ENCODE results near the gene DCLK2. TPM values are rescaled to one million over a fixed set of nuclear protein-coding genes. Genes with fewer than 3 reads are reported as not detected.

Gene DCLK2
- total and polyA plus RNA-seq, 9 donors, result 4.4 to 9.8 (median 7.2) TPM

DNA sequence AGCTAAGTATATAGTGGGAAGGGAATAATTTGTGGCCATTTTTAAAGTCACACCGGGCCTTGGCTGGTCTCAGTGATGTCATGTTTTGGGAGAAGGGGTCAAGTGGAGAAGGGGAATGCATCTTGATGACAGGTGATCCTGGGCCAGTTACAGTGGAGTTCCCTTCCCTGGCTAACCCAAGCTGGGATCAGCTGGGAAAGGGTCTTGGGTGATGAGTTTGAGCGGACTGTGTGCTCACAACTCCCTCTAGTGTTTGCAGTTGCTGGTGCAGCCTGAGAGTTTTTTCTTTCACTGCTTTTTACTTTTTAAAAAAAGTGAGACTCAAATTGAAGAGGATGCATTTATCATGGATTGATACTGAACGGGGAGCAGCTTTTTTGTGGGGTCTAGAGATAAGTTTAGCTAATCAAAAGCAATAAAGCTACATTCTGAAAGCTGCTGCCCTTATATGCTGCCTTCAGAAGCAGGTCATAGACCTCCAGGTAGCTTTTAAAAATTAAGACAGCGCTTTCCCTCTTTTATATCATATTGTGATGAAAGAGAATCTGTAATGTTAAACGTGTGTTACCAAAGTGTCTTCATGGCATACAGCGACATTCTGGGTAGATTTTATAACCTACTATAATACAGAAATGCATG is 164.7 kb downstream of the DCLK2 start:
- TF ChIP-seq, protein P1, sequence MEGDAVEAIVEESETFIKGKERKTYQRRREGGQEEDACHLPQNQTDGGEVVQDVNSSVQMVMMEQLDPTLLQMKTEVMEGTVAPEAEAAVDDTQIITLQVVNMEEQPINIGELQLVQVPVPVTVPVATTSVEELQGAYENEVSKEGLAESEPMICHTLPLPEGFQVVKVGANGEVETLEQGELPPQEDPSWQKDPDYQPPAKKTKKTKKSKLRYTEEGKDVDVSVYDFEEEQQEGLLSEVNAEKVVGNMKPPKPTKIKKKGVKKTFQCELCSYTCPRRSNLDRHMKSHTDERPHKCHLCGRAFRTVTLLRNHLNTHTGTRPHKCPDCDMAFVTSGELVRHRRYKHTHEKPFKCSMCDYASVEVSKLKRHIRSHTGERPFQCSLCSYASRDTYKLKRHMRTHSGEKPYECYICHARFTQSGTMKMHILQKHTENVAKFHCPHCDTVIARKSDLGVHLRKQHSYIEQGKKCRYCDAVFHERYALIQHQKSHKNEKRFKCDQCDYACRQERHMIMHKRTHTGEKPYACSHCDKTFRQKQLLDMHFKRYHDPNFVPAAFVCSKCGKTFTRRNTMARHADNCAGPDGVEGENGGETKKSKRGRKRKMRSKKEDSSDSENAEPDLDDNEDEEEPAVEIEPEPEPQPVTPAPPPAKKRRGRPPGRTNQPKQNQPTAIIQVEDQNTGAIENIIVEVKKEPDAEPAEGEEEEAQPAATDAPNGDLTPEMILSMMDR (IDR thresholded peaks at IDR 0.05), result peak; percentile 58 to 69 (median 62)
- TF ChIP-seq POLR2A (IDR thresholded peaks at IDR 0.05), result no peak
- H3K27me3 ChIP-seq, result no peaks in the 10 kb centered on the region
- no peaks in the 10 kb centered on the region for H3K9me3 ChIP-seq
- no peak overlapping the region for H3K4me3 ChIP-seq
- H3K27ac ChIP-seq, result no peak overlapping the region
- WGBS, 3 donors, result 46 to 52% (median 49%) methylated on average over 6 of the region's 6 CpGs
- no peaks in the 10 kb centered on the region for H3K36me3 ChIP-seq
- H3K4me1 ChIP-seq (ENCODE audit: insufficient read depth), result no peaks in the 10 kb centered on the region
- intact Hi-C loops (cut with DNase I), result loop anchor here in 3 of 4 donors (5.0 to 10.0 kb wide), 2 partner anchors 231 to 238 kb away; no protein-coding TSS in a partner anchor
- peak in 3 of 5 donors; percentile 31 to 45 (median 37) for DNase-seq

DNA sequence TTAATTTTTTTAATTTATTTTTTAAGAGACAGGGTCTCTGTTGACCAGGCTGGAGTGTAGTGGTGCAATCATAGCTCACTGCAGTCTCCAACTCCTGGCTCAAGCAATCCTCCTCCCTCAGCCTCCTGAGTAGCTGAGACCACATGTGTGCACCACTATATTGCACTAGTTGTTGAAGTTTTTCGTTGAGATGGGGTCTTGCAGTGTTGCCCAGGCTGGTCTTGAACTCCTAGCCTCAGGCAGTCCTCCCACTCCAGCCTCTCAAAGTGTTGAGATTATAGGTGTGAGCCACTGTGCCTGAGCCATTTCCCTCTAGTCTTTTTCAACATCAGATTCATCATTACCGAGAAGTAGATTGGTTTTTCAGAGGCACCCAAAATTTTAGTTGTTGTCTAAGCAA is 165.7 kb downstream of the DCLK2 start:
- TF ChIP-seq EP300 (IDR thresholded peaks at IDR 0.05), result no peak
- no peak for TF ChIP-seq POLR2A (IDR thresholded peaks at IDR 0.05)
- TF ChIP-seq, protein P1 (IDR thresholded peaks at IDR 0.05), result no peak
- Histone ChIP-seq H3K9me3 (no peaks in the 10 kb centered on the region), H3K4me3 (no peak overlapping the region), H3K27ac (no peak overlapping the region), H3K36me3 (no peaks in the 10 kb centered on the region), H3K4me1 (ENCODE audit: insufficient read depth) (no peaks in the 10 kb centered on the region), H3K27me3 (no peaks in the 10 kb centered on the region)
- WGBS, 3 donors, result 87 to 98% (median 93%) methylated on average over 2 of the region's 2 CpGs
- DNase-seq, result no peak
- intact Hi-C loops (cut with DNase I), result loop anchor here in 3 of 4 donors (5.0 to 10.0 kb wide), 2 partner anchors 232 to 239 kb away; no protein-coding TSS in a partner anchor

DNA sequence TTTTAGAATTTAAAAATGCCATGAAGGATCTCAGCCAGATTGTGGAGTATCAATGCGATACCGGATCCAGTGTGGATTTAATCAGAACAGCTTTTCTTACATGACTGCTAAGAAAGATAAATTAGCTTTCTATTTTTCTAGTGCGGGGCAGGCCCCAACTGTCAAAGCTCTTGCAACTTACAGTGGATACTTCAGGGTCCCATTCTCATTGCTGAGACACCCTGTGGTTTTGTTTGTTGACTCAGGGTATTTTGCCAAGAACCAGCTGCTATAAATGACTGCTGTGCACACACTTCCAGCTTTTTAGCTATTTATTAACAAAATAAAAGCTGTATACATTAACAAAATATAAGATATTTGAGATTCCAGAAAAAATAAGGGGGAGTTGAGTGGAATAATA is 166.4 kb downstream of the DCLK2 start:
- Histone ChIP-seq H3K4me1 (ENCODE audit: insufficient read depth) (no peaks in the 10 kb centered on the region), H3K36me3 (no peaks in the 10 kb centered on the region), H3K27ac (no peak overlapping the region), H3K4me3 (no peak overlapping the region), H3K9me3 (no peaks in the 10 kb centered on the region), H3K27me3 (no peaks in the 10 kb centered on the region)
- DNase-seq, result no peak
- 38 to 59% (median 51%) methylated on average over 3 of the region's 3 CpGs for WGBS, 3 donors
- intact Hi-C loops (cut with DNase I), result loop anchor here in 3 of 4 donors (5.0 to 10.0 kb wide), 2 partner anchors 232 to 240 kb away; no protein-coding TSS in a partner anchor
- TF ChIP-seq POLR2A (IDR thresholded peaks at IDR 0.05) (no peak), EP300 (IDR thresholded peaks at IDR 0.05) (no peak)
- TF ChIP-seq, protein P1 (IDR thresholded peaks at IDR 0.05), result no peak

GRCh38 chr4:150247184-150247583 is 168.9 kb downstream of the DCLK2 start:
- Histone ChIP-seq H3K4me1 (ENCODE audit: insufficient read depth) (no peaks in the 10 kb centered on the region), H3K36me3 (no peaks in the 10 kb centered on the region), H3K4me3 (no peak overlapping the region), H3K27me3 (no peaks in the 10 kb centered on the region), H3K9me3 (no peaks in the 10 kb centered on the region), H3K27ac (no peak overlapping the region)
- TF ChIP-seq EP300 (IDR thresholded peaks at IDR 0.05) (no peak), POLR2A (IDR thresholded peaks at IDR 0.05) (no peak)
- TF ChIP-seq, protein P1 (IDR thresholded peaks at IDR 0.05), result no peak
- no peak for DNase-seq
- 96% methylated on average over 7 of the region's 7 CpGs for WGBS, 3 donors
- intact Hi-C loops (cut with DNase I), result loop anchor here in 2 of 4 donors (10.0 kb wide), 1 partner anchor 242 kb away; no protein-coding TSS in a partner anchor

Measured in ovary (tissue), 9 donors.